ENCODE results near the gene NUDT14.

GRCh38 chr14:105193916-105194782 lies 13.0 kb upstream of the NUDT14 start:
- TF ChIP-seq, protein P1, sequence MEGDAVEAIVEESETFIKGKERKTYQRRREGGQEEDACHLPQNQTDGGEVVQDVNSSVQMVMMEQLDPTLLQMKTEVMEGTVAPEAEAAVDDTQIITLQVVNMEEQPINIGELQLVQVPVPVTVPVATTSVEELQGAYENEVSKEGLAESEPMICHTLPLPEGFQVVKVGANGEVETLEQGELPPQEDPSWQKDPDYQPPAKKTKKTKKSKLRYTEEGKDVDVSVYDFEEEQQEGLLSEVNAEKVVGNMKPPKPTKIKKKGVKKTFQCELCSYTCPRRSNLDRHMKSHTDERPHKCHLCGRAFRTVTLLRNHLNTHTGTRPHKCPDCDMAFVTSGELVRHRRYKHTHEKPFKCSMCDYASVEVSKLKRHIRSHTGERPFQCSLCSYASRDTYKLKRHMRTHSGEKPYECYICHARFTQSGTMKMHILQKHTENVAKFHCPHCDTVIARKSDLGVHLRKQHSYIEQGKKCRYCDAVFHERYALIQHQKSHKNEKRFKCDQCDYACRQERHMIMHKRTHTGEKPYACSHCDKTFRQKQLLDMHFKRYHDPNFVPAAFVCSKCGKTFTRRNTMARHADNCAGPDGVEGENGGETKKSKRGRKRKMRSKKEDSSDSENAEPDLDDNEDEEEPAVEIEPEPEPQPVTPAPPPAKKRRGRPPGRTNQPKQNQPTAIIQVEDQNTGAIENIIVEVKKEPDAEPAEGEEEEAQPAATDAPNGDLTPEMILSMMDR (conservative IDR thresholded peaks at IDR 0.05; ENCODE audit: low read length): no peak; the same call in 1 of the 2 replicates
- no peak for TF ChIP-seq EZH2phosphoT487 (IDR thresholded peaks at IDR 0.05; ENCODE audit: borderline replicate concordance)
